ENCODE data around the gene MT1E. TPM values are rescaled to one million over a fixed set of nuclear protein-coding genes. Genes with fewer than 3 reads are reported as not detected.
A peak's percentile ranks its signal among the peaks of the same experiment; 100 is the strongest.

The MT1E gene
- total and polyA plus RNA-seq, 2 of the 13 experiments (the other 11 are each of a cell fraction or from before 2014, with no cell fraction given): 110 to 1,072 TPM

GRCh38 chr16:56608043-56608875, 17.3 kb upstream of the MT1E start, which contains the start of gene MT2A (continued):
- peak; percentile 84 for TF ChIP-seq ZNF574 (CRISPR knock-in tag; IDR thresholded peaks at IDR 0.05)
- 0 out of 2 replicates have a peak, but pooled peaks have one; percentile 7 for TF ChIP-seq ZMYM3 (CRISPR knock-in tag; IDR thresholded peaks at IDR 0.05)
- TF ChIP-seq DZIP1 (CRISPR knock-in tag; IDR thresholded peaks at IDR 0.05): peak; percentile 82; the same call in 1 of the 2 replicates
- 0 out of 2 replicates have a peak, but pooled peaks have one; percentile 54 for TF ChIP-seq RELA (CRISPR knock-in tag; IDR thresholded peaks at IDR 0.05)
- peak; percentile 53; the same call in 1 of the 2 replicates for TF ChIP-seq JUN (CRISPR knock-in tag; IDR thresholded peaks at IDR 0.05)
- 0 out of 2 replicates have a peak, but pooled peaks have one; percentile 28 for TF ChIP-seq ZNF552 (CRISPR knock-in tag; IDR thresholded peaks at IDR 0.05; ENCODE audit: borderline replicate concordance)
- TF ChIP-seq TAF15 (IDR thresholded peaks at IDR 0.05; ENCODE audit: low read depth, low read length, poor library complexity, severe bottlenecking): no peak
- 0 out of 2 replicates have a peak, but pooled peaks have one; percentile 19 for TF ChIP-seq ZNF530 (CRISPR knock-in tag; IDR thresholded peaks at IDR 0.05; ENCODE audit: low read depth)
- no peak for TF ChIP-seq ZNF510 (CRISPR knock-in tag; IDR thresholded peaks at IDR 0.05; ENCODE audit: low read depth)
- no peak for TF ChIP-seq ZMAT5 (CRISPR knock-in tag; IDR thresholded peaks at IDR 0.05; ENCODE audit: borderline replicate concordance, low read depth)
- TF ChIP-seq ZBTB14 (CRISPR knock-in tag; IDR thresholded peaks at IDR 0.05): peak; percentile 88
- TF ChIP-seq MBD4 (IDR thresholded peaks at IDR 0.05; ENCODE audit: borderline replicate concordance, low read length): no peak
- peak; percentile 81; the same call in 1 of the 2 replicates for TF ChIP-seq HES4 (CRISPR knock-in tag; IDR thresholded peaks at IDR 0.05; ENCODE audit: borderline replicate concordance)
- peak; percentile 91 for TF ChIP-seq RFX5 (IDR thresholded peaks at IDR 0.05; ENCODE audit: low read depth, low read length)
- TF ChIP-seq SRSF9 (IDR thresholded peaks at IDR 0.05; ENCODE audit: borderline replicate concordance, insufficient read depth, low read depth, low read length, poor library complexity, severe bottlenecking): no peak
- TF ChIP-seq ZNF816 (CRISPR knock-in tag; IDR thresholded peaks at IDR 0.05; ENCODE audit: borderline replicate concordance): peak; percentile 46
- TF ChIP-seq SKI (IDR thresholded peaks at IDR 0.05; ENCODE audit: partially characterized antibody): peak; percentile 73

All from HepG2 (cell line).